NK-92 (cell line): ENCODE measurements around the gene LRFN5.

ENCODE experiments used
- DNase-seq: peaks from one replicate; lab custom pipeline; 2025; ENCODE audit not compliant: unreplicated experiment; lab: John Stamatoyannopoulos, UW

Gene LRFN5

DNA sequence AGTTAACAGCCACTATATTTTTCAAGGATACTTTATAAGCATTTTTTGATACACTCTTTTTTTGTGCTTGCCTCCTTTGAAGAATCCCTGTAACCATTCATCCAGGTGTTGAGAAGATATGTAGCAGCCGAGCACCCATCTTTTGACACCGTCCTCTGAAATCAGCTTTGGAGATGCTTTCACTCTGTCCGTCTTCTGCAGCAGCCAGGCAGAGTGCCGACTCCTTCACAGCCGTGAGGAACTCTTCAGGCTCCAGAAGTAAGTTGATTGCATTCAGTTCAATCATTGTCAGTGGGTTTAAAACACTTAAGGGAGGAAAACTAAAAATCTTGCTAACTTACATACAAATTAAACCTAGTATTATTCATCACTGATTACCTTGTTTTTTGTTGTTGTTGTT lies 160.1 kb downstream of the LRFN5 start:
- DNase-seq = no peak

DNA sequence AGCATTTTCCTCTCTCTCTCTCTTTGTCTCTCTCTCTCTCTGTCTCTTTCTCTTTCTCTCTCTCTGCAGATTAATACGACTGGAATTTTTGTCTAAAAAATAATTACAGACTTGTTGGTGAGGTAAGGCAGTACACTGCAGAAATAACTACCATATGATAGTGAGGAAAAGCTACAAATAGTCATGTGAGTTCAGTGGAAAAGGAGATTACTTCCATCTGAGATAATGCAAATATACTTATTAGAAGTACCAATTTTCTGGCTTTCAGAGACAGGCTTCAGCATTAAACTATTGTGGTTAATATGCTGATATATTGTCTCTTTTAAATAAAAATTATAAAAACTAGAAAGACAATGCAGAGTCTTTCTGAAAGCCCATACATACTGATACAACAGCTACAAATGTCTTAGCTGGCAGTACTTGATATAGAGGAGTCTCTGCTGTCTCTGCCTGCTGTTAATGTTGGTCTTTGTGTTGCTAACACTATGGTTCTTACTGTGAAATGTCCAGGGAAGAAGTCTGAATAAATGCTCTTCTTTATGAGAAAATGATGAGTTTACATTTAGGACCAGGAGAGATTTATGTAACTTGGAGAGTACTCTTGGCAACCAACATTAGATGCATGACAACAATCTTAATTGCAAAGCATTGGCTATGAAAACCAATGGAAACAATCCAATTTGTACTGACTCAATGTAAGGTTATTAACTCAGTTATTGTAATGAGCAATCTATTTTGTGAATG lies 167.0 kb downstream of the LRFN5 start:
- DNase-seq = no peak

DNA sequence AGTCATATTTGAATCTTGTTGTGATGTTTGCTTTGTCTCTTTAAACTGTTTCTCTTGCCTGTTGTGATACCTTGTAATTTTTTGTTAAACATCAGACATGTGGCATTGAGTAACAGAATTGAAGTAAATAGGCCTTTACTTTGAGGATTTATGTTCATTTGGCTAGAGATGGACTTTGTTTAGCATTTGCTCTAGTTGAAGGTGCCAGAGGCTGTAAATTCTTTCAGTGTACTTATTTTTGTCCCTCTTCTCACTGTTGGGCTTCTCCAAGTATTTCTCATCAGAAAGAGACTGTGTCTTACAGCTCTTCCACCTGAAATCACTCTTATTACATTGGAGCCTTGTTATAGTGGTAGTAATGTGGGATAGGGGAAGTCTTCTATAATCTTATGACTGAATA lies 175.8 kb downstream of the LRFN5 start:
- DNase-seq = no peak

DNA sequence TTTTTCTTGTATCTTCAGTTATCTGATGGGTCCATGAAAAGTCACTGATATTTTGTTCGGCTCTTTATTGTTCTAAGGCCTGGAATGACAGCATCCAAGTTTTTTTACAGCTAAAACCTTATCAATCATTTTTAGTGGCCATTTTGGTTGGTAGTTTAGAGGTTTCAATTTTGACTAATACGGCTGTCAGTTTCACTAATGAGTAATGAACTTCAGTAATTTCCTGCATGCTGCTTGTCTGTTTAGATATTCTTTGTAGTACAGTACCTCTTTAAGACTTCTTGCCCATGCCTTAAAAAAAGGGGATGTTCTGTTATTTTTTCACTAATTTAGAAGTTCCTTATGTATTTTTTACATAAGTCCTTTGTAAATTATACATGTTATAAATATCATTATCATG lies 176.7 kb downstream of the LRFN5 start:
- no peak for DNase-seq

DNA sequence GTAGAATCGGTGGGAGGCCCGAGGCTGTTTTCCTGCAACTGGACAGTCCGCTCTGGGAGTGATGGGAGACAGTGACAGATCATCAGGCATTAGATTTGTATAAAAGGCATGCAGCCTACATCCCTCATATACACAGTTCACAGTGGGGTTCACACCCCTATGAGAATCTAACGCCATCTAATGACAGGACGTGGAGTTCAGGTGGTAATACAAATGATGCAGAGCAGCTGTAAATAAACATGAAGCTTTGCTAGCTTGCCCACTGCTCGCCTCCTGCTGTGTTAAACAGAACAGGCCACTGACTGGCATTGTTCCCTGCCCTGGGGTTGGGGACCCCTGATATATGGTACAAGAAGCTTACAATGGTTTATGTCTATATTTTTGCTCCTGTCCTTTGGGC lies 179.0 kb downstream of the LRFN5 start:
- DNase-seq = no peak

DNA sequence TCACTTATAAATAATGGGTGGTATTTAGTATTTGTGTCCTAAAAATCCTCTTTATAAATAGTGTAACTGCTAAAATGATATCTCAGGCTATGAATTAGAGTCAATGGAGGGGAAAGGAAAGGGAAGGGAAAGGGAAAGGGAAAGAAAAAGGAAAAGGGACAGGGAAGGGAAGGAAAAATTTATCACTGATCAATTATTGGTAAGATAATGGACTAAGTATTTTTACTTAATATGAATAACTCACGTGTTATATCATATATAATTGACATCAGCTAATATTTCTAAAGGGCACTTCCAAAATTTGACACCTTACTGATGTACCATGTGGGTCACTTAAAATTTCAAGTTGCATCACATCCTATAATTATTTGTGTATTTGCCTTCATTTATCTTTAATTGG lies 193.1 kb downstream of the LRFN5 start:
- no peak for DNase-seq

DNA sequence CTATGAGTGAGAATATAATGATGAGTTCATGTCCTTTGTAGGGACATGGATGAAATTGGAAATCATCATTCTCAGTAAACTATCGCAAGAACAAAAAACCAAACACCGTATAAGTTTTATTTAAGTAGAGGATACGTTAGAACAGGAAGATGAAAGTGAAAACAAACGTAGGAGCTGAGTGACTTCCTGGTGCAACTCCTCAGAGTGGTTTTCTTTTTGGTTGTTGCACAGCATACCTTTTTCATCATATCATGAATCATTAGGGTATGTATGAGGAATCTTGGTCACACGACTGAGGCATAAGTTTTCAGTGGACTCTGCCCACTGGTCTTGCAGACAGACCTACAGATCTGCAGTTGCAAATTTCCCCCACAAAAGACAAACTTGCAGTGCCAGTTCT lies 199.0 kb downstream of the LRFN5 start:
- DNase-seq = no peak

DNA sequence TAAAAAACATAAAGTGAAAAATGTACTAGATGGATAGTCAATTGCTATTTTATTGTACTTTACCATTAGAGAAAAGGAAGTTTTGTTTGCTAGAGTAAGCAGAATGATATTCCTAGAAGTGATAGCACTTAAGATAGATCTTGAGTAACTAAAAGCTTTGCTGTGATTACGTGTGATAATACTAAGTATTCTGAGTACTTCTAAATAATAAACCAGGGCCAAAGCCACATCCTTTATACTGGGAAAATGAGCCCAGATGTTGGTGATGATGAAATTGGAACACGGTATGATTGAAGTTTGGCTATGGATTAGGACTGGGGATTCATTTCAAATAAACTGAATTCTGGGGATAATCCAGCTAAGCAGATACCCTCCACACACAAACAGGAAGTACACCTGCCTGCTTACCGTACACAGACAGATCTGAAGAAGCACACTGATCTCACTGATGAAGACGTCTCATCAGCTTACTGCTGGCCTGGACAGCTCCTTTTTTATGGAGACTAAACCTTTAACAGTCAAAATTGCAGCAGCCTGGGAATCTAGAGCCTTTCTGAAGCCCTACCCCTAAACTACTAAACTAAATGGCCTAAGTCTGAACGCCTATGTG lies 199.8 kb downstream of the LRFN5 start:
- DNase-seq = no peak

DNA sequence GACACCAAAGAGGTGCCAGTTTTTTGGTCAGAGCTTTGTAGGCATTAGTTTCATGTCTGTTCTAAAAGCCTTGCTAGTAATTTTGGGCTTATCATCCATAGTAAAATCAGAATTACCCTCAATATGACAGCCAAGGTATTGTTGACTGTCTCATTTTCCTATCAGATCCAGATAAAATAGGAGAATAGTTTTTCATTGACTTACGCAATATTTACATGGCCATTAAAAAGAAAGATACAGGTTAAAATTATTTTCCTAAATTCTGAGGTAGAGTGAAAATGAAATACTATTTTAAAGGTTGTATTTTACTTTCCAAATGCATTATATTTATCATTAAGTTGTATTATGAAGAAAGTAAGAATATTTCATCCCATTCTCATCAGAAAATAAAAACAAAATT lies 203.7 kb downstream of the LRFN5 start:
- no peak for DNase-seq

DNA sequence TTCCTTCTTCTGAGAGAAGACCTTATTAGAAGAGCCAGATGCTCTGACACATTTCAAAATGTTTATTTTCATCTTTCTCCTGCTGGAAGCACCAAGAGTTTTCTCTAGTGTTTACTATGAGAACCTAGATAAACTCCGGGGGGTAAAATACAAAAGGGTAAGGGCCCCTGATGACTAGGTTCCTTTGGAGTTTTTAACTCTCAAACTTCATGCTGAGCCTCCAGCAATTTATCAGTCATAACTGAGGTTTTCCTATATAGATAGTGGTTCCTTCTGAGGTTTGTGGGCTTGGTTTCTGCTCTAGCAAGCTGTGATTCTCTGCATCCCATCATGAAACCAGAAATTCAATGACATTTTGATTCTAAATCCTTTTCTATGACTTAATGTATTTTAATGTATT lies 210.9 kb downstream of the LRFN5 start:
- no peak for DNase-seq

DNA sequence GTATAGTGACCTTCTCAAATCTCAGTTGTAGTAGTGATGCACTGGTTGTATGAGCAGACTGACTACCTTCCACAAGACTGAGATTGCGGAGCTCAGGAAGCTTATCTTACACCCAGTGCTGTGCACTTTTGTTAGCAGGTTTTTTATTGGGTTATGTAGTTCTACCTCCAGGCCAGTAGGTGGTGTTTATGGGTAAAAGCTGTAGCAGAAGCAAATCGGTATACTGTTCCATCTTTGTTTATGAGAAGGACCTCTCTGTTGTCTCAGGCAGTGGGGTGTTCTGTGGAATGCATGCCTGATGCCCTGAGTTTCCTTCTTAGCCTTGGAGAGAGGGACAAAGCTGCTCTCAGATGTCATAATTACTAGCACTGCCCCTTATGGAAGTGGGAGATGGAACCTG lies 217.8 kb downstream of the LRFN5 start:
- DNase-seq = no peak

DNA sequence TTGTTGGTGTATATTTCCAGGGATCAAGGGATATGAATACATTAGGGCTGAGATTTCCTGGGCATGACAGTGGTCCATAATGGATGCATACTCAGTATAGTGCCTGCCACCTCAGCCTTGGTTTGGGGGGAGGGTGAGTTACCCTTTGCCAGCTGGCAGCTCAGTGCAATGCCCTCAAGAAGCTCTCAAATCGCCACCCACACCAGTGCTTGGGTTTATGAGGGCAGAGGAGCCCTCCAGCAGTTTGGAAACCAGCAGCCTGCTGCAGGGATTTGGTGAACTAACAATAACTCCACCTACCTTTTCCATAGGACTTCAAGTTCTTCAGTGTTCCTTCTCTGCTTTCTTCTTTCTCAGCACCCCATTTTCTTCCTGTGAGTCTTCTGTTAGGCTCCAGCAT lies 218.9 kb downstream of the LRFN5 start:
- no peak for DNase-seq

DNA sequence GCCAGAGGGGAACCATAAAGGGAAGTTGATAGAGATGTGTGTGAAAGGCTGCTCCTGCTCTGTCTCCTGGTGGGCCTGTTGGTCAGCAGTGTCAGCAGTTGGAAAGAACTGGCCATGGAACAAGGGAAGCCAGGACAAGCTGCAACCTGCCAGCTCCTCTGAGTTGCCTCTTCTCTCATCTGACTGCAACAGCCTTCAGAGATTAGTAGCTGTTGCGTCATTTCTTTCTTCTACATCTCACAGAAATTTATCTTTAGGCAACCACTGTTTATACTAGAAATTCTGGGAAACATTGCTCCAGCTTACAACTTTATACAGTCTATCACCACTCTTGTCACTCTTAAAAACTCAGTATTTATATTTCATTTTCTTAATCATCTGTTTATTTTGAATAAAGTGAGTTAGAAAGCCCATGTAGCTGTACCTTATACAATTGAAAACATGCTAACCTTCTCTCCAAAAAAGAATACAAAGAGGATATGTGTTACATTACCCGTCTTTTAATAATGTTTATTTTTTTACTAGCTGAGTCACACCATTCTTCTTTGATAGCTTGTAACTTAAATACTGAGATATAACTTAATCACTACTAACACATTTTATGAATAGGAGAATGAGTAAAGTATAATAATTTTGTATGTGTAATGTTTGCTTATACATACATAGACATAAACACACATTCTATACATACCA lies 224.2 kb downstream of the LRFN5 start:
- DNase-seq = no peak

DNA sequence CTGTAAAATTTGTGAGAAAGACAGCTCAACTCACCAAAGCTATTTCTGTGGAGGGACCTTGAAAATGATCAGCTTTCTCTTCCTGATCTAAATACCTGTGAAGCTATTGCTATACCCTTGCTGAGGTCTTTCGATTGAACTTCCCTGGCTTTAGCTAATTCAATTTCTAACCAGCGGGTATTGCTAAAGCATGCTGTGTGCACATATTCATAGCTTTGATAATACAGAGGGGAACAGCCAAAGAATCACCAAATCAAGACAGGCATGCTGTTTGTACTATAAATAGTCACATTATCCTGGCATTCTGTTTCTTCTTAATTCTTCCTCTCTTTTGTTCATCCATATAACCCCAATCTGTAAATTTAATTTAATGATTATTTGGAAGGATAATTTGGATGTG lies 233.0 kb downstream of the LRFN5 start:
- DNase-seq = no peak

DNA sequence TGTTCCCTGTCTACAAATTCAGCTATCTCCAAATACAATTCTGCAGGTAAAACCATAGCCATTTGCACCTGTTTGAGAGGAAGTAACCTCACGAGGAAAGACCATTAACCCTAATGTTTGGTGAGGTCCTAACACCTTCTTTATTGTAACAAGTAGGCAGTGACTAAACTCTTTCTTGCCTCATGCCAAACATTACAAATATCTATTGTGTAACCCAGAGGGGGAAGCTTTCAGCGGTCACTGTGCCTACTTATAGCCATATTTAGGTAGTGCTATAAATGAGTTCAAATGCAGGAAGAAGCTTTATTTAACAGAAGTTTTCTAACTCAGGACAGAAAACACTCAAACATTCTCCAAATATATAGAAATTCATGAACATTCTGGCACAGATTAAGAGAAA lies 252.7 kb downstream of the LRFN5 start:
- DNase-seq = no peak

DNA sequence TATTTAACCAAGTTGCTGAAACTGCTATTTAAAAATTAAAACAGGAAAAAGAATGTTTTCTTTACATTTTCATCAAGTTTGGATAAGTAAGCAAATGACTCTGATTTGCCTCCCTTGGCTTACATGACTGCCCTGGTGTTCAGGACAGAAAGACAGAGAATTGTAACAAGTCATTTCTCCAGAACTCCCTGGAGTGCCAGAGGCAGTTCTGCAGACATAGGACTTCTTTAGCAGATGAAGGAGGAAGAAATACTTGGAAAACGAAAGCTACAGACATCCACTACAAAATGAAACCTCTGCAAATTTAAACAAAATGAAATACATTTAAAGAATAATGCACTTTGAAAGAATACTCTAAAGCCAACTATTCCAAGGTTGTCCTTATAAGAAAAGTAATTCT lies 253.9 kb downstream of the LRFN5 start:
- no peak for DNase-seq

DNA sequence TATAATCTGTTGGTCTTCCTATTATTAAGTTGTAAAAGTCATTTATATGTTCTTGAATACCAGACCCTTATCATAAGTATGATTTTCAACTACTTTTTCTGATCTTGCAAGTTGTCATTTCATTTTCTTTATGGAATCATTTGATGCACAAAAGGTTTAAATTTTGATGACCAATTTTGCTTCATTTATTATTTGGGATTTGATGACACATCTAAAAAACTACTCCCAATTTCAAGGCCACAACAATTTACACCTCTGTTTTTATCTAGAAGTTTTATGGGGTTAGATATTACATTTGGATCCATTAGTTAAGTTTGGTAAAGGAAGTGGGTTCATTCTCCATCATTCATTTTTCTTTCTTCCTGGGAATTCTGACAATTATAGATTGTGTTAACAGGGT lies 259.2 kb downstream of the LRFN5 start:
- DNase-seq = no peak

DNA sequence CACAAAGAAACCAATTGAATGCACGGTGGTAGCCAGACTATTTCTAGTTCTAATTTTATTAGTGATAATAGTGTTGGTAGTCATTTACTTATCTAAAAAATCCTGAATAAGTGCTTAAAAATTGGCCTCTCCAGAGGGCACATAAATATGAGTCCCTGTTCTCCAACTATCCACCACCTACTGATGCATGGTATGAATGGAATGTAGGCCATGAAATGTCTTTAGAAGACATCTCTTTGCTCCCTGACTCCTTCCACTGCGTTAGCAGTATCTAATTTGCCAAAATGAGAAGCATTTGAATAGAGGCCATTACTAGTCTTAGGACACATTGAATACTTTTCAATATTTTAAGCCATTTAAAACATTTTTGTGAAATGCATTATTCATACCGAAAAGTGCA lies 261.7 kb downstream of the LRFN5 start:
- no peak for DNase-seq

DNA sequence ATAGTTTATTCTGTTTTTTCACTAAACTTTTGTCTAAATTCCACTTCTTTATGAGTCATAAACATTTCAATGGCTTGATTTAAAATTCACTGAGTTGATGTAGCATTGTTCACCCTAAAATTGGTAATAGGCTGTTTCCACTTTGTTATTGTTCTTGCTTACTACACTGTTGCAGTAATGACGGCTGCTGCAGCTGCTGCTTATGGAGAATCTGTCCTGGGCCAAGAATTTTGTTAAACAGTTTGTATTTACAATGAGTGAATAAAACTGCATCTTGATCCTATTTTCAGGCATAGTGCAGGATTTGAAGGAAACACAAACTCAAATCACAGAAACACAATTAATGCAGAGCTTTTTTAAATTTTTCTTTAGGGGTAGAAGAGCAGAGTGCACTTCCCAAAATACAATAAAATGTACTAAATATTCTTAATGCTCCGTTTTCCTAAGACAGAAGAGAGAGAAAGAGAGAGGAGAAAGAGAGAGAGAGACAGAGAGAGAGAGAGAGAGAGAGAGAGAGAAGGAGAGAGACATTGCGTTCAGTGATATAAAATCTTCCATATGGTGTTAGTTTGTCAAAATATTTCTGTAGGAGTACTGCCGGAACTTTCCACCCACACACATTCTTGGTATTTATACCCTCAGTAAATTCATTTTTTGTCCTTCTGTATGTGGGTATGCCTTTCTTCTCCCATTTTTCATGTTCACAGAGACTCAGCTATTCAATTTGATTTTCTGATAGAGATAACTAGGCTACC lies 266.4 kb downstream of the LRFN5 start:
- no peak for DNase-seq

DNA sequence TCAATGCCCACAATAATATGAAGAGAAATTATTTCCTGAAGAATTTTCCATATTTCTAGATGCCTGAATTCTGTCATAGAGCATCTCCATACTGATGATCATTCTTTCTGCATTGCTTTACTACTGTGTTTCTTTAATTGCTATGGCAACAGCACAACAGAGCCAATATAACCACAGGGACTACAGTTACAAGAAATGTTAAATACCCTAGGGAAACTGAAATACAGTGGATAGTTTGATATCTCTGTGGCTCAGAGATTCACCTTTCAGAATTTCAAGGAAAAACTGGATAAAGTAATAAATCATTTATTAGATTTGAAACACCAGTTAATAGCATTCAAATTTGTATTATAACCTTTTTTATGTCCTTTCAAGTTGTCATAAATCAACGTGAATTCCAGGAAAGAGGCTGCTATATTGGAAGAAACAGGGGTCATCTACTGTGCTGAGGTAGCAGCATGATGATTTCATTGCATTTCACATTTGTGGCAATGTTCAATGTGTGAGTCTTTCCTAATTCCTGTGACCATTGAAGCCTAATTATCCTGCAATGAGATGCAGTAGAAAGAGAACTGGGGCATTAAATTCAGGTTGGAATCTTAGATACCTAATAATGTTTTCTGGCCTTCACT lies 267.1 kb downstream of the LRFN5 start:
- no peak for DNase-seq

DNA sequence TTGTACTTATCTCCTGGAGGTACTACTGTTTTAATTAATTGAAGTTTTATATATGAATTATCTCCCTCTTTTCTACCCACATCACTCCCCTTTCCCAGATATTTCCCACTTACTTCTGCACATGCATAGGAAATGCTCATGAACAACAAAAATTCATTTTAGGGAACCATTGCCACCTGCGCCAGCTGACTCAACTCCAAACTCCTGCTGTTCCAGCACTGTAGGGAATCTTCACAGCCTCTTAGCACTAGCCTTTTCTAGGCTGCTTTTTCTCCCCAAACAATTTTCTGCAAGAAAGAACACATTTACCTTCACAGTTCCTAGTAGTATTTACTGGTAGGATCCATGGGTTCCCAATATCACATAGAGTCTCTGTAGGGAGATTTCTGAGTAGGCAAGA lies 268.4 kb downstream of the LRFN5 start:
- DNase-seq = no peak
